Prostate gland (tissue), 2 donors: ENCODE measurements around the gene SSC4D.

Experiments
- POLR2AphosphoS5 ChIP-seq: sonication (generic); formaldehyde crosslinking; IDR thresholded peaks from one replicate; pipeline ENCODE4 v1.6.1; 2017; ENCODE audit warnings: antibody characterized with exemption
- TF ChIP-seq, protein P1 (sequence below), 4 experiments: fragments of 200-600 bp in 2 of 4; fragments of 450-650 bp in 2 of 4; sonication (generic) in 2 of 4; IDR thresholded peaks; 1 replicate in 3 of 4; 2 replicates in 1 of 4; pipeline ENCODE4 v1.5.1; 2016 to 2019; ENCODE audit warnings: antibody characterized with exemption in 4 of 4, mild to moderate bottlenecking in 2 of 4, moderate library complexity in 2 of 4

DNA sequence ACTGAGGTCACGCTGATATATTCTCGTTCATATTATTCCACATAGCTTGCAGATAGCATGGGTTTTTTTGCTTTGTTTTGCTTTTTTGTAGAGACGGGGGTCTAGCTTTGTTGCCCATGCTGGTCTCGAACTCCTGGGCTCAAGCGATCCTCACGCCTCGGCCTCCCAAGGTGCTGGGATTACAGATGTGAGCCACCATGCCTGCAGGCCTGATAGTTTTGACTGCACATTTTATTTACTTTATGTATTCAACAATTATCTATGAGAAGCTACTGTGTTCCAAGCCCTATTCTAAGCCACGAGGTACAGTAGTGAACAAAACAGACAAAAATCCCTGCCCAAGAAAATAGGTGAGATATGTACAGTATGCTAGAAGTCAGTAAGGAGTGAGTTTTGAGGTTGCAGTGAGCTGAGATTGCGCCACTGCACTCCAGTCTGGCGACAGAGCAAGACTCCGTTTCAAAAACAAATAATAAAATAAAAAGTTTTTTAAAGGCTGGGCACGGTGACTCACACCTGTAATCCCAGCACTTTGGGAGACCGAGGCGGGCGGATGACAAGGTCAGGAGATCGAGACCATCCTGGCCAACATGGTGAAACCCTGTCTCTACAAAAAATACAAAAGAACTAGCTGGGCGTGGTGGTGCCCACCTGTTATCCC lies 49.4 kb downstream of the SSC4D start:
- TF ChIP-seq, protein P1, sequence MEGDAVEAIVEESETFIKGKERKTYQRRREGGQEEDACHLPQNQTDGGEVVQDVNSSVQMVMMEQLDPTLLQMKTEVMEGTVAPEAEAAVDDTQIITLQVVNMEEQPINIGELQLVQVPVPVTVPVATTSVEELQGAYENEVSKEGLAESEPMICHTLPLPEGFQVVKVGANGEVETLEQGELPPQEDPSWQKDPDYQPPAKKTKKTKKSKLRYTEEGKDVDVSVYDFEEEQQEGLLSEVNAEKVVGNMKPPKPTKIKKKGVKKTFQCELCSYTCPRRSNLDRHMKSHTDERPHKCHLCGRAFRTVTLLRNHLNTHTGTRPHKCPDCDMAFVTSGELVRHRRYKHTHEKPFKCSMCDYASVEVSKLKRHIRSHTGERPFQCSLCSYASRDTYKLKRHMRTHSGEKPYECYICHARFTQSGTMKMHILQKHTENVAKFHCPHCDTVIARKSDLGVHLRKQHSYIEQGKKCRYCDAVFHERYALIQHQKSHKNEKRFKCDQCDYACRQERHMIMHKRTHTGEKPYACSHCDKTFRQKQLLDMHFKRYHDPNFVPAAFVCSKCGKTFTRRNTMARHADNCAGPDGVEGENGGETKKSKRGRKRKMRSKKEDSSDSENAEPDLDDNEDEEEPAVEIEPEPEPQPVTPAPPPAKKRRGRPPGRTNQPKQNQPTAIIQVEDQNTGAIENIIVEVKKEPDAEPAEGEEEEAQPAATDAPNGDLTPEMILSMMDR (IDR thresholded peaks at IDR 0.05): no peak
- TF ChIP-seq POLR2AphosphoS5: no peak
